Forelimb muscle (tissue), 1 donor: ENCODE data around the gene NOX4. TPM values are rescaled to one million over a fixed set of nuclear protein-coding genes. Genes with fewer than 3 reads are reported as not detected.
A peak's percentile ranks its signal among the peaks of the same experiment; 100 is the strongest.
"Not testable (repeated sequence)": the region's sequence is repeated elsewhere in the genome, so short reads cannot be mapped to it uniquely, and the experiment has no call there.

Source experiments
- DNase-seq: peaks from one replicate; pipeline ENCODE4 v3.0.0-alpha.2; 2013; ENCODE audit warnings: low read depth
- polyA plus RNA-seq: library from polyadenylated mRNA; unstranded; fragments of 120-200 nt; gene quantifications from one replicate; pipeline ENCODE4 v1.2.1, GENCODE V29; 2013; ENCODE audit not compliant: insufficient read length

NOX4 gene
- polyA plus RNA-seq, 1 donor, result 2.5 TPM

- not testable (repeated sequence) for DNase-seq
Measured at GRCh38 chr11:89303029-89303428, 188.1 kb downstream of the NOX4 start.

GRCh38 chr11:89295023-89295422 is 196.2 kb downstream of the NOX4 start:
- DNase-seq, result not testable (repeated sequence)

- peak; percentile 1 for DNase-seq
Measured at GRCh38 chr11:89293965-89294679, 197.1 kb downstream of the NOX4 start.

- not testable (repeated sequence) for DNase-seq
Measured at GRCh38 chr11:89288004-89288403, 203.2 kb downstream of the NOX4 start.

- DNase-seq, result not testable (repeated sequence)
Measured at GRCh38 chr11:89286601-89287000, 204.6 kb downstream of the NOX4 start.

GRCh38 chr11:89281032-89281677 is 210.0 kb downstream of the NOX4 start:
- not testable (repeated sequence) for DNase-seq

GRCh38 chr11:89279176-89279575 is 212.0 kb downstream of the NOX4 start:
- DNase-seq, result no peak

GRCh38 chr11:89275966-89276365 is 215.2 kb downstream of the NOX4 start:
- DNase-seq, result no peak

Other genes starting within 250 kb of the NOX4 start
- not detected for gene TRIM77, start 218.9 kb upstream of the NOX4 start, polyA plus RNA-seq